ENCODE data around the gene STRAP. TPM values are rescaled to one million over a fixed set of nuclear protein-coding genes. Genes with fewer than 3 reads are reported as not detected.

The STRAP gene
- total and polyA plus RNA-seq, 2 of the 8 experiments (the other 6 are each of a cell fraction or from before 2014, with no cell fraction given), result 107 to 251 TPM

- ChIA-PET CTCF (ENCODE audit: partially characterized antibody) (no interaction called here), POLR2A (ENCODE audit: partially characterized antibody) (no interaction called here)
- Histone ChIP-seq H2BK15ac (ENCODE audit: low read length) (no peak overlapping the region), H3K4me1 (replicated peaks in 1 of 4; ENCODE audit: control insufficient read depth in 3 of 4, insufficient read depth in 4 of 4, low read length in 3 of 4) (no peaks in the 10 kb centered on the region), H3K18ac (ENCODE audit: extremely low read depth, low read length) (no peak overlapping the region), H3K9me3 (ENCODE audit: insufficient read depth in 2 of 2, low read depth in 1 of 2, low read length in 1 of 2) (no peaks in the 10 kb centered on the region), H3K79me1 (ENCODE audit: low read depth, low read length) (no peaks in the 10 kb centered on the region), H4K91ac (replicated peaks; ENCODE audit: insufficient read length, low read length) (no peak overlapping the region), H3K27me3 (replicated peaks in 1 of 4; ENCODE audit: control insufficient read depth in 3 of 4, extremely low read depth in 1 of 4, insufficient read depth in 3 of 4, low read length in 3 of 4) (no peaks in the 10 kb centered on the region), H4K8ac (ENCODE audit: extremely low read depth, insufficient read depth, low read length) (no peak overlapping the region), H3K23ac (ENCODE audit: insufficient read length) (no peak overlapping the region), H3K36me3 (ENCODE audit: control insufficient read depth in 2 of 4, insufficient read depth in 4 of 4, low read length in 3 of 4) (no peaks in the 10 kb centered on the region), H2BK5ac (ENCODE audit: low read depth, low read length) (no peak overlapping the region), H3K27ac (ENCODE audit: low read depth, low read length) (no peak overlapping the region), H2AK5ac (ENCODE audit: low read depth, low read length) (no peak overlapping the region), H2BK20ac (ENCODE audit: low read length) (no peak overlapping the region), H3K4me2 (ENCODE audit: insufficient read depth in 1 of 2, low read depth in 2 of 2, low read length in 2 of 2) (no peak overlapping the region), H4K5ac (ENCODE audit: insufficient read length, low read depth, low read length) (no peak overlapping the region), H2BK120ac (replicated peaks; ENCODE audit: low read depth, low read length) (no peak overlapping the region), H2BK12ac (ENCODE audit: low read depth, low read length) (no peak overlapping the region), H4K20me1 (replicated peaks in 1 of 2; ENCODE audit: control insufficient read depth in 1 of 2, insufficient read depth in 2 of 2, low read length in 2 of 2) (no peaks in the 10 kb centered on the region), H3K4ac (replicated peaks; ENCODE audit: insufficient read length, low read depth, low read length) (no peak overlapping the region), H3K79me2 (ENCODE audit: control insufficient read depth in 1 of 2, insufficient read depth in 2 of 2, low read length in 2 of 2) (no peaks in the 10 kb centered on the region), H3K23me2 (ENCODE audit: low read depth, low read length) (no peaks in the 10 kb centered on the region), H2AFZ (ENCODE audit: low read length) (no peak overlapping the region), H3K4me3 (ENCODE audit: extremely low read depth in 1 of 4, insufficient read depth in 2 of 4, low read depth in 3 of 4, low read length in 4 of 4) (no peak overlapping the region), H3K9ac (replicated peaks in 1 of 4; ENCODE audit: extremely low read depth in 1 of 4, low read depth in 3 of 4, low read length in 3 of 4) (no peak overlapping the region), H3K14ac (ENCODE audit: insufficient read length) (no peak overlapping the region), H3K56ac (replicated peaks; ENCODE audit: insufficient read length, low read depth, low read length) (no peak overlapping the region)
- DNase-seq (ENCODE audit: low read depth in 1 of 2, low spot score in 2 of 2) (no peak), FAIRE-seq (no peak)
- WGBS, 2 experiments (ENCODE audit: extremely low coverage in 1 of 2, insufficient coverage in 1 of 2, insufficient read length in 1 of 2, insufficient replicate concordance in 2 of 2, low coverage in 1 of 2, low lambda C conversion rate in 2 of 2, missing lambda C conversion rate in 1 of 2), result 90 to 100% methylated on average over 1 to 3 of the region's 3 CpGs
- no peak for TF ChIP-seq EZH2 (IDR thresholded peaks at IDR 0.05; ENCODE audit: low read depth, low read length, severe bottlenecking)
- no peak for TF ChIP-seq HDAC2 (IDR thresholded peaks at IDR 0.05; ENCODE audit: borderline replicate concordance in 1 of 2, low read depth in 2 of 2, low read length in 2 of 2)
- no peak for TF ChIP-seq TEAD4 (IDR thresholded peaks at IDR 0.05; ENCODE audit: low read depth, low read length)
- no peak for TF ChIP-seq RAD21 (IDR thresholded peaks at IDR 0.05 in 1 of 2, conservative IDR thresholded peaks at IDR 0.05 in 1 of 2; ENCODE audit: low read depth in 2 of 2, low read length in 2 of 2)
- no peak for TF ChIP-seq GABPA (IDR thresholded peaks at IDR 0.05; ENCODE audit: borderline replicate concordance, insufficient read depth, low read length)
- no peak for TF ChIP-seq CREB1 (IDR thresholded peaks at IDR 0.05)
- no peak for TF ChIP-seq BACH1 (IDR thresholded peaks at IDR 0.05; ENCODE audit: low read length)
- TF ChIP-seq SAP30 (IDR thresholded peaks at IDR 0.05; ENCODE audit: insufficient read depth, insufficient replicate concordance, low read length), result no peak
- TF ChIP-seq CBX5 (IDR thresholded peaks at IDR 0.05; ENCODE audit: low read depth, low read length), result no peak
- no peak for TF ChIP-seq GTF2F1 (IDR thresholded peaks at IDR 0.05; ENCODE audit: borderline replicate concordance, low read depth, low read length)
- no peak for TF ChIP-seq ZNF274 (IDR thresholded peaks at IDR 0.05; ENCODE audit: borderline replicate concordance, extremely low read depth, low read length)
- TF ChIP-seq NRF1 (IDR thresholded peaks at IDR 0.05; ENCODE audit: low read depth, low read length), result no peak
- no peak for TF ChIP-seq SUZ12 (IDR thresholded peaks at IDR 0.05; ENCODE audit: low read length)
These were observed 31.1 kb upstream of the STRAP start for GRCh38 chr12:15851045-15851620.

All from H1 (cell line).